ENCODE results near the gene ITGB5. TPM values are rescaled to one million over a fixed set of nuclear protein-coding genes. Genes with fewer than 3 reads are reported as not detected.
A peak's percentile ranks its signal among the peaks of the same experiment; 100 is the strongest.

ITGB5 gene
- total RNA-seq, 1 experiment from 2014 or later: 116 TPM

DNA sequence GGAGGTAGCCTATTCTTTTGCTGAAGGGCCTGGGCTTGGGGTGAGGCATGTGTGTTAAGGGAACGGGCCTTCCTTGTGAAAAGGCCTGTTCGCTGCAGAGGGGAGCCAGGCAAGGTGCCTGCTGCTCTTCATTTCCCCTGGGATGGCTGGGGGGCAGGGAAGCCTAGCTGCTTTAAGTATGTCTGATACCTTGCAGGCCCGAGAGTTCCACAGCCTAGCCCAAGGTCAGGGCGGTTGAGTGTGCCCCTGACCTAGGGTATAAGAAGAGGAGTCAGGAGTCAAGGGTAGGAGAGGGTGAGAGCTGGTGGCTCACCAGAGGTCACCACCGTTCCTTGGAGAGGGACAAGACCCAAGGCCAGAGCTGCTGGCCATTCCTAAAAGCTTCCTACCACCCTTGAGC lies 110.3 kb downstream of the ITGB5 start:
- CTCF ChIA-PET: no interaction called here
- Histone ChIP-seq H3K36me3 (ENCODE audit: insufficient read depth, low read length, poor library complexity, severe bottlenecking) (peaks cover 7% of the 10 kb centered on the region), H3K4me1 (ENCODE audit: insufficient read depth, low read length, poor library complexity, severe bottlenecking) (peaks cover 75% of the 10 kb centered on the region), H3K27me3 (replicated peaks; ENCODE audit: insufficient read depth, low read depth, low read length, poor library complexity) (no peaks in the 10 kb centered on the region), H3K9me3 (ENCODE audit: low read depth, low read length, poor library complexity, severe bottlenecking) (no peaks in the 10 kb centered on the region), H3K27ac (ENCODE audit: low read depth, low read length, poor library complexity, severe bottlenecking) (peak overlapping the region; percentile 65), H3K4me3 (ENCODE audit: low read depth, low read length, poor library complexity, severe bottlenecking) (no peak overlapping the region)
- POLR2A ChIA-PET (ENCODE audit: low non-redundant PET): no interaction called here
- intact Hi-C loops (cut with micrococcal nuclease; ENCODE audit: unreplicated experiment): no loop called here
- DNase-seq (ENCODE audit: low spot score): no peak
- TF ChIP-seq EZH2 (IDR thresholded peaks at IDR 0.05; ENCODE audit: borderline replicate concordance, low read depth, low read length, poor library complexity, severe bottlenecking): no peak
- TF ChIP-seq, protein P1, sequence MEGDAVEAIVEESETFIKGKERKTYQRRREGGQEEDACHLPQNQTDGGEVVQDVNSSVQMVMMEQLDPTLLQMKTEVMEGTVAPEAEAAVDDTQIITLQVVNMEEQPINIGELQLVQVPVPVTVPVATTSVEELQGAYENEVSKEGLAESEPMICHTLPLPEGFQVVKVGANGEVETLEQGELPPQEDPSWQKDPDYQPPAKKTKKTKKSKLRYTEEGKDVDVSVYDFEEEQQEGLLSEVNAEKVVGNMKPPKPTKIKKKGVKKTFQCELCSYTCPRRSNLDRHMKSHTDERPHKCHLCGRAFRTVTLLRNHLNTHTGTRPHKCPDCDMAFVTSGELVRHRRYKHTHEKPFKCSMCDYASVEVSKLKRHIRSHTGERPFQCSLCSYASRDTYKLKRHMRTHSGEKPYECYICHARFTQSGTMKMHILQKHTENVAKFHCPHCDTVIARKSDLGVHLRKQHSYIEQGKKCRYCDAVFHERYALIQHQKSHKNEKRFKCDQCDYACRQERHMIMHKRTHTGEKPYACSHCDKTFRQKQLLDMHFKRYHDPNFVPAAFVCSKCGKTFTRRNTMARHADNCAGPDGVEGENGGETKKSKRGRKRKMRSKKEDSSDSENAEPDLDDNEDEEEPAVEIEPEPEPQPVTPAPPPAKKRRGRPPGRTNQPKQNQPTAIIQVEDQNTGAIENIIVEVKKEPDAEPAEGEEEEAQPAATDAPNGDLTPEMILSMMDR (conservative IDR thresholded peaks at IDR 0.05; ENCODE audit: low read depth, low read length): no peak
- BruUV-seq (replicated peaks): no TSS peak

DNA sequence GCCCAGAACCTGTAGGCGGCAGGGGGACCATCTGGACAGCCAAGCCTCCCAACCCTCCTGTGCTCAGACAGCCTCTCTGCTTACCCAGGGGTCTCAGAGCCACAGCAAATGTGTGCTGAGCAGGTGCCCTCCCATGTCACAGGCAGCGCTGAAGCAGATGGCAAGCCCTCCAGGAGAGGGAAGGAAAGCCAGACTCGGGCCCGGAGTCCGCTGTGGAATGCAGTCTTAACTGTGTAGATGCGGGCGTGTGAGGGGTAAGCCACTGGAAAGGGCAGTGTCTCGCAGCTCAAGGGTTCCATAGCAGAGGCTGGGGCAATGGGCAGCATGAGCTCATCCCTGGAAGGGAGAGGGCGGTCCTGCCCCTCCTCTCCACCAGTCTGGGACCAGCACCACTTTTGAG lies 111.3 kb downstream of the ITGB5 start:
- TF ChIP-seq, protein P1 (conservative IDR thresholded peaks at IDR 0.05; ENCODE audit: low read depth, low read length): no peak
- no peak for TF ChIP-seq EZH2 (IDR thresholded peaks at IDR 0.05; ENCODE audit: borderline replicate concordance, low read depth, low read length, poor library complexity, severe bottlenecking)
- Histone ChIP-seq H3K9me3 (ENCODE audit: low read depth, low read length, poor library complexity, severe bottlenecking) (no peaks in the 10 kb centered on the region), H3K4me1 (ENCODE audit: insufficient read depth, low read length, poor library complexity, severe bottlenecking) (peaks cover 75% of the 10 kb centered on the region), H3K4me3 (ENCODE audit: low read depth, low read length, poor library complexity, severe bottlenecking) (no peak overlapping the region), H3K36me3 (ENCODE audit: insufficient read depth, low read length, poor library complexity, severe bottlenecking) (peaks cover 7% of the 10 kb centered on the region), H3K27me3 (replicated peaks; ENCODE audit: insufficient read depth, low read depth, low read length, poor library complexity) (no peaks in the 10 kb centered on the region), H3K27ac (ENCODE audit: low read depth, low read length, poor library complexity, severe bottlenecking) (no peak overlapping the region)
- intact Hi-C loops (cut with micrococcal nuclease; ENCODE audit: unreplicated experiment): no loop called here
- ChIA-PET POLR2A (ENCODE audit: low non-redundant PET) (no interaction called here), CTCF (no interaction called here)
- no peak for DNase-seq (ENCODE audit: low spot score)
- BruUV-seq (replicated peaks): no TSS peak

DNA sequence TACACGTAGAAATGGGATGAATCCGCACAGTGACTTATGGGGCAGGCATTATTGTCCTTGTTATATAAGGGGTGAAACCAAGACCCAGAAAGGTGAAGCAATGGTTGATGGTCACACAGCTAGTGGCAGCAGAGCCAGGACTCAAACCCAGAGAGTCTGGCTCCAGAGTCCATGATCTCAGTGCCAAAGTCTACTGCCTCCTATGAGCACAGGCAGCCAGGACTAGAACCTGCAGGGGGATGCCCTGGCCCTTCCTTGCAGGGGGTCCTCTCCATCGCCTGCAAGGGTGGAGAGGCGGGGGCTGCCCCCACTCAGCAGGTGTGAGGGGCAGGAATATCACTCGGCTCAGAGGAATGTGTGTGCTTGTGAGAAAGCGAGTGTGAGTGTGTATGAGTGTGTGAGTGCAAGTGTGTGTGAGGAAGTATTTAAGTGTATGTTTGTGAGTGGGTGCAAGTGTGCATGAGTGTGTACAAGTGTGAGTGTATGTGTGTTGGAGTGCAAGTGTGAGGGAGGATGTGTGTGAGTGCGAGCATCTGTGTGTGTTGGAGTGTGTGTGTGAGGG lies 112.2 kb downstream of the ITGB5 start:
- POLR2A ChIA-PET (ENCODE audit: low non-redundant PET): no interaction called here
- Histone ChIP-seq H3K9me3 (ENCODE audit: low read depth, low read length, poor library complexity, severe bottlenecking) (no peaks in the 10 kb centered on the region), H3K4me1 (ENCODE audit: insufficient read depth, low read length, poor library complexity, severe bottlenecking) (peaks cover 75% of the 10 kb centered on the region), H3K36me3 (ENCODE audit: insufficient read depth, low read length, poor library complexity, severe bottlenecking) (peaks cover 7% of the 10 kb centered on the region), H3K27me3 (replicated peaks; ENCODE audit: insufficient read depth, low read depth, low read length, poor library complexity) (no peaks in the 10 kb centered on the region), H3K4me3 (ENCODE audit: low read depth, low read length, poor library complexity, severe bottlenecking) (no peak overlapping the region), H3K27ac (ENCODE audit: low read depth, low read length, poor library complexity, severe bottlenecking) (peak overlapping the region; percentile 72)
- TF ChIP-seq, protein P1 (conservative IDR thresholded peaks at IDR 0.05; ENCODE audit: low read depth, low read length): no peak
- no peak for TF ChIP-seq EZH2 (IDR thresholded peaks at IDR 0.05; ENCODE audit: borderline replicate concordance, low read depth, low read length, poor library complexity, severe bottlenecking)
- intact Hi-C loops (cut with micrococcal nuclease; ENCODE audit: unreplicated experiment): no loop called here
- CTCF ChIA-PET: no interaction called here
- no TSS peak for BruUV-seq (replicated peaks)
- no peak for DNase-seq (ENCODE audit: low spot score)
